ENCODE results near the gene TIAM2.
"Not testable (repeated sequence)": the region's sequence is repeated elsewhere in the genome, so short reads cannot be mapped to it uniquely, and the experiment has no call there.

Gene TIAM2

GRCh38 chr6:155230975-155231374 is 235.9 kb downstream of the TIAM2 start:
- DNase-seq (ENCODE audit: low read depth in 2 of 2), result not testable (repeated sequence)

DNA sequence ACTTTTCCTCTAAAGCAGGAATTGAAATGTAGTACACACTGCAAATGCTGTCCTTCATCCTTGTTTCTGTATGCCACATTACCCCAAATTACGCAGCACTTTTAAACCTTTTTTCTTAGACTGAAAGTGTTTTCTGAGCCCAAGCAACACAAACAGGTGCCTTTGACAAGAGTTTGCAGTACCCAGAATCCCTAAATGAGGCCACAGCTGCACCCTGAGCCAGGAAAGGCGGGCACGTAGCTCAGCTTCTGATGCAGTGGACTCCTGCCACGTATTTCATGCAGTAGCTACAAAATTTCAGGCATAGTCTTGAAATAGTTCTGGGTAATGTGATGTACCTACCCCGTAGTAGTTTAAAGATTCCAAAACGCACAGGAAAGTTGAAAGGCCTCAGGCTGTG is 237.7 kb downstream of the TIAM2 start:
- DNase-seq (ENCODE audit: low read depth in 2 of 2), result no peak

DNA sequence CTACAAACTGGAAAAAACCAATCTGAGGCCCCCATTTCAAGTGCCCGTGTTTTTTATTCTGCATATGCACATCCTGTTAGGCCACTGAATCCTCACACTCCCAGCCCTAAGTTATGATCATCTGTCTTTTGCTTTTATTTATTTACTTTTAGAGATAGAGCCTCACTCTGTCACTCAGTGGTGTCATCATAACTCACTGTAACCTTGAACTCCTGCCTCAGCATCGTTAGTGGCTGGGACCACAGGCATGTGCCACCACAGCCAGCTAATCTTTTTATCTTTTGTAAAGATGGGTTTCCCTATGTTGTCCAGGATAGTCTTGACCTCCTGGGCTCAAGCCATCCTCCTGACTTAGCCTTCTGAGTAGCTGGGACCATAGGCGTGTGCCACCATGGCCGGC is 239.1 kb downstream of the TIAM2 start:
- DNase-seq (ENCODE audit: low read depth in 2 of 2), result no peak

- no peak for DNase-seq (ENCODE audit: low read depth in 2 of 2)
These were observed 239.6 kb downstream of the TIAM2 start for GRCh38 chr6:155234687-155235086.

DNA sequence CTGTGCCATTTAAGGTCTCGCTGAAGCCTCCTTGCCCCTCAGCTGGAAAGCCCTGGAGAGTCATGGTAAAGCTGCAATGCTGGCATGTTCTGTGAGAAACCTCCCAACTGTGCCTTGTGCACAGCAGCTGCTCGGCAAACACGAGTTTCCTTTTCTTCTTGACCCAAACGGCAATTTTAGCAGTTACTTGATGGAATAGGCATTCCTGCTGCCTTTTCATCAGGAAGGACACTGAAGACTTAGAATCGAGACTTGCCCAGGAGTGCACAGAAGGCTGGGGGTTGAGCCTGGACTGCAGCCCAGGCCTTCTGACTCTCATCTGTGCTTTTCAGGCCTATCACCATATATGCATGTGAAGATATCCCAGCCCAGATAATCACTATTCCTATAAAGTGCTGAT is 240.0 kb downstream of the TIAM2 start:
- DNase-seq (ENCODE audit: low read depth in 2 of 2), result no peak

DNA sequence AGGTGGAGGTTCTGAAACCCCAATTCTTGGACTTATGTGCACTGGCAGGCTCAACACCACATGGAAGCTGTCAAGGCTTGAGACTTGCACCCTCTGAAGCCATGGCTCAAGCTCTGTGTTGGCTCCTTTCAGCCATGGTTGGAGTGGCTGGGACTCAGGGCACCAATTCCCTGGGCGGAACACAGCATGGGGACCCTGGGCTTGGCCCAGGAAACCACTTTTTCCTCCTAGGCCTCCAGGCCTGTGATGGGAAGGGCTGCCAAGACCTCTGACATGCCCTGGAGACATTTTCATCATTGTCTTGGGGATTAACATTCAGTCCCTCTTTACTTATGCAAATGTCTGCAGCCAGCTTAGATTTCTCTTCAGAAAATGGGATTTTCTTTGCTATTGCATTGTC is 242.5 kb downstream of the TIAM2 start:
- no peak for DNase-seq (ENCODE audit: low read depth in 2 of 2)

DNA sequence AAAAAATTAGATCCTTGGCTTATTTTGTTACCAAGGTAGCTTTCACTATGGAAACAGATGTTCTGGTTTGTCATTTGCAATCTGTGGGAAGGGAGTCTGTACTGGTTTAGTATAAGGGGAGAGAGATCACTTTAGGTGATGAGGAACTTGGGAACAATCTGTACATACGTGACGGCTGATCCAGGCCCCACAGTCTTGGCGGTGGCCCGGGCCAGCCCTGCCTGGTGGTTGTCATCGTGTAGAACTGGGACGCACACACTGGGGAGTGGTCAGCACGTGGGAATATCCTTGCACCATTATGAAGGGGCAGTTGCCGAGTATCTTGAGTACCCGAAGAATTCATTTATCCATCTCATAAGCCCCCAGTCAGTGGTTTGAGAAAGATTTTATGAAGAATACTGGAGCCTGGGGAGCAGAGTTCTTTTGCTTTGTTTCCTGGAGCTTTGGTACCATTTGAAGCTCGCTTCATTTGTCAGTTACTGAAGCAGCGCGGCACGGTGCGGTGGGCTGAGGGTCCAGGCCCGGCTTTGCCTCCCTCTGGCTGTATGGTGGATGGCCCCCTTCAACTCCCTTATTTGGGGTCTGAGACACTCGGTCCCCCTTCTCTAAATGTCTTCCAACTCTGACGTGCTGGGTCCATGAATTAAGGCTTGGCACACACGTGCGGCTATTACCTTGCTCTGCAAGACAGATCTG is 245.9 kb downstream of the TIAM2 start:
- no peak for DNase-seq (ENCODE audit: low read depth in 2 of 2)

- no peak for DNase-seq (ENCODE audit: low read depth in 2 of 2)
These were observed 246.9 kb downstream of the TIAM2 start for GRCh38 chr6:155241966-155242365.

DNA sequence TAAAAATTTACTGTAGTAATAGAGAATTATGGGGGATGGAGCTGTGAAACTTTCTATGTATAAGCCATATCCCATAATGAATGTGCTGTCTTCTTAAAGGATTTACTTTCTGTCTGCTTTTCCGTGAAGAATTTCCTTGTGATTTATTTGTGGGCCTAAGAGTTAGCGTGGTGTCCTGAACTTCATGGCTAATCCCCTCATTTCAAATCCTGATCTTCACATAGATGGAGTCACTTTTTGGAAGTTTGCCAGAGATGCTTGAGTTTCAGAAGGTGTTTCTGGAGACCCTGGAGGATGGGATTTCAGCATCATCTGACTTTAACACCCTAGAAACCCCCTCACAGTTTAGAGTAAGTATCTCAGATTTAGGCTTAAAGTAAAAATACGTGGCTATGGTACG is 249.3 kb downstream of the TIAM2 start:
- DNase-seq (ENCODE audit: low read depth in 2 of 2), result no peak

- DNase-seq (ENCODE audit: low read depth in 2 of 2), result no peak
These were observed 250.1 kb downstream of the TIAM2 start for GRCh38 chr6:155245193-155245592.

DNA sequence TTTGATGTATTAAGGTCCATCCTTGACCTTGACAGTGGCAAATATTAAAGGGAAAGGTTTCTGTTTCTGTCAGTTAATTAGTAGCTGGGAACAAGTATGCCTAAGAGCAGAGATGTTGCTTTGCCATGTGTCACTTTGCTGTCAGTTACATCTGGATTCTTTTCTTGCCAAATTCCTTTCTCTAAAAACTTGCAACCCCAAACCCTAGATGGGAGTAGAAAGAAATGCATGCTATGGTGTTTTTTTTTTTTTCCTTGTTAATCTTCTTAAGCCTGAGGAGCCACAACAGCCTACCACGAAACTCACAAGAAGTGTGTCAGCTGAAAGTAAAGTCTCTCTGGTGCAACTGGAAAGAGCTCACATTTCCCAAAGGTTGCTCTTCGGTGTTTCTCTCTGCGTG is 250.7 kb downstream of the TIAM2 start:
- no peak for DNase-seq (ENCODE audit: low read depth in 2 of 2)

DNA sequence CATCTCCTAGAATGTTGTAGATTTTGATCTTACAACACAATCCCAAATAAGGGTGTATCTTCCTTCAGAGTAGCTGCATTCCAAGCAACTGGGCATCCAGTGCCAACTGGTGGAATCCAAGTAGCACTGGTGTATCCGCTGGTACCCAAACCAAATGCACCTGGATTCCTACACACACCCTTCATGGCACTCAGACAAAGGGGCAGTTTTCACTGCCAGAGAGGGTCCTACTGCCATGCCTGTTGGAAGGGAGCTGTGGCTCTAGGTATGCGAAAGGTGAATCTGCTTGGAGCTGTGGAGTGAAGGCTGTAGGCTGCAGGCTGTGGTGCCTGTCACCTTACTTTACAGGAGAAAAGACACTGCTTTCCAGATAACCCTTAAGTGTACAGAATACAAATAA is 251.7 kb downstream of the TIAM2 start:
- no peak for DNase-seq (ENCODE audit: low read depth in 2 of 2)

DNA sequence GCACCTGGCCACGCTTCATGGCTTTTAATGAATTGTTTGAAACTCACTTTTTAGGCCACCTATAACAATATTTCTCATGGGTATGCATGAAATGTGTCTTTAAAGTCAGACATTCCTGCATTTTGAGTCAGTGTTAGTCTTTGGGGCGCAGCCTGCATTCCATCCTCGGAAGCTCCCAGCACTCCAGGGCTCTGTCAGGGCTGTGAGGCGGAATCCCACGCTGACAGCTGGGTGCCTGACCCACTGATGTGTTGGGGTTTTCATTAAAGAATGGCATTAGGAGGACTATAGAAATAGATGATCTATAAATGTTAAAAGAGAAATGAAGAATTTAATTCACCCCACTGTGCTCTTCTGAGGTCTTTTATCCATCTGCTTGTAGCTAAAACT is 252.5 kb downstream of the TIAM2 start:
- no peak for DNase-seq (ENCODE audit: low read depth in 2 of 2)

DNA sequence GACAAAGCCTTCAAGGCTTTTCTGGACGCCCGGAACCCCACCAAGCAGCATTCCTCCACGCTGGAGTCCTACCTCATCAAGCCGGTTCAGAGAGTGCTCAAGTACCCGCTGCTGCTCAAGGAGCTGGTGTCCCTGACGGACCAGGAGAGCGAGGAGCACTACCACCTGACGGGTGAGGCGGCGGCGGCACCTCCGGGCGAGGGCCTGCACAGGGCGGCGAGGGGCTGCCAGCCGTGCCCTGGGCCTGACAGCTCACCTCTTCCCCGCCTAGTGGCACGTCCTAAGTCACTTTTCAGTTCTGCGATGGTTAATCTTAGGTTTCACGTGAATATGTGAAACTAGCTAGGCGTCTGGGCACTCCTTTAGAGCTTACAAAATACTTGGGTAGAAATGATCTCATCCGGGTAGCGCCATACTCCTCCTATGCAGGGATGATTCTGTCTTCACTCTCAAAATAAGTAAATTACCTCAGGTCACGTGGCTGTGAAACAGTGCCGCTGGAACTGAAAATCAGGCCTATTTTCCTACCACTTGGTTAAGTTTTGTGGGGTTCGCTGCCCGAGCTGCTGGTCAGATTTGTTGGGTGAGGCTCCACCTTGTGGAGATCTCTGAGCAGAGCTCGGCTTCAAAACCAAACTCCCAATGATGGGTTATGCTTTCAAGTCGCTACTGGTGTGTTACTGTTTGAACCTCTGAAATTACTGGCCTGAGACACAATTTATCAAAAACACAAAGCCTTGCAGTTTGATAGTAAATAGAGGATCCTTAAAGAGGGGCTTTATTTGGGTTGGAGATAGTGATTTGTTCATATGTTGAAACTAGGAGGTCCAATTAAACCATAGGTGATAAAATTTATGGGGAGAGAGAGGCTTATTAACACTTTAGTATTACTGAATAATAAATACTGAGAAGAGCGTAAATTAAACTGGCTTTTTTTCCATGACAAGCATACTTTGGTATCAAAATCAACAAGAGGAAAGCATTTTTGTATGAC is 253.2 kb downstream of the TIAM2 start:
- peak in 1 of 2 donors; percentile 7 for DNase-seq (ENCODE audit: low read depth in 2 of 2)

GRCh38 chr6:155250701-155251381 is 255.7 kb downstream of the TIAM2 start:
- DNase-seq (ENCODE audit: low read depth in 2 of 2), result no peak

- DNase-seq (ENCODE audit: low read depth in 2 of 2), result no peak
These were observed 257.5 kb downstream of the TIAM2 start for GRCh38 chr6:155252581-155252980.

- DNase-seq (ENCODE audit: low read depth in 2 of 2), result no peak
These were observed 258.2 kb downstream of the TIAM2 start for GRCh38 chr6:155253337-155253736.

- DNase-seq (ENCODE audit: low read depth in 2 of 2), result no peak
These were observed 259.0 kb downstream of the TIAM2 start for GRCh38 chr6:155254139-155254538.

DNA sequence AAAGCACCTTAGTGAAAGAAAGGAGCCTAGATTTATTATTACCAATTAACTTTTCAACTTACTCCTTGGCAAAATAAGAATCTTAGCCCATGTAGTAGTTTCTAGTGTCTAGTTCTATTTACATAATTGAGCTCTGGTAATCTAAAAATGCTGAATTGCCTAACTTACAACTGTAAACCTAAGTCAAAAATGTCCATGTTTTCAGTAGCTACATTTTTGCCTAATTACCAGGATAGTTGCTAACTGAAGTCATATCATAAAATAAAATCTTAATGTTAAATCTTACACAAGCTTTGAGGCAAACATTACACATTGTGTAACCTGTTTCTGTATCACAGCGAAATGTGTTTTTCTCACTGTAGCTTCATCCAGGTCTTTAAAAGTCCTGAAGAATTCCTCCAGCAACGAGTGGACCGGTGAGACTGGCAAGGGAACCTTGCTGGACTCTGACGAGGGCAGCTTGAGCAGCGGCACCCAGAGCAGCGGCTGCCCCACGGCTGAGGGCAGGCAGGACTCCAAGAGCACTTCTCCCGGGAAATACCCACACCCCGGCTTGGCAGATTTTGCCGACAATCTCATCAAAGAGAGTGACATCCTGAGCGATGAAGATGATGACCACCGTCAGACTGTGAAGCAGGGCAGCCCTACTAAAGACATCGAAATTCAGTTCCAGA is 261.1 kb downstream of the TIAM2 start:
- DNase-seq (ENCODE audit: low read depth in 2 of 2), result no peak

GRCh38 chr6:155257796-155258195 is 262.7 kb downstream of the TIAM2 start:
- DNase-seq (ENCODE audit: low read depth in 2 of 2), result no peak

DNA sequence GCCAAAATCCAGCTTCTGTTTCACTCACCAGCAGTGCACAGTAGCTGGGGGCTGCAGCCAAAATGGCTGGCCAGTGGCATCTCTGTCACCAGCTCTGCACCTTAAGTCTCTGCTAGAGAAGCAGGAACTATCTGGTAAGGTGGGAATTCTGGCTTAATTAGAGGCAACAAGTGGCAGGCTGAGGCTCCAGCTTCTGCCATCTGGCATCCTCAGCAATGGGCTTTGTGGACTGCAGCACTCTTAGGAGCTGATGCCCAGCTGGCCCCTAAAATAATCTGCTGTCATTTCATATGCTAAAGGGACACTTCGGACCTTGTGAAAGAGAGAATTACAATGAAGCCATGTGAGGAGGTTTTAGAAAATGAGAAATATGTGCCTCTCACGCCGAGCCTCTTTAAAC is 264.1 kb downstream of the TIAM2 start:
- no peak for DNase-seq (ENCODE audit: low read depth in 2 of 2)

DNA sequence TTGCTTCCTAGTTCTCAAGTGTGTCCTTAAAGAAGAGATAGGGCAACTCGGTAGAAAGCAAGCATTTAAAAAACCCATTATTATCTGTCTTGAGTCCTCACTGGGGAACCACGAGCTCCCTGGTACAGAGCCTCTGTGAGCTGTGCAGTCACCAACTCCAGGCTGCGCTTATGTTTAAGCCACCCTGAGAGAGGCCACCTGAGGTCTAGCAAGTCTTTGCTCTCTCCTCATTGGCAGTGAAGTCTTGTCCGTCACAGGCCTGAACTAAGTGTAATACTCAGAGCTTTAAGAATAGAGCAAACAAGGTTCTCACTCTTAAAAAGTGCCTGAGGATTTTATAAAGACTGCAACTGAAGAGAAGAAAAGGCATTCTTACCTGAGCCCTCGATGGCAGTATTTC is 264.8 kb downstream of the TIAM2 start:
- DNase-seq (ENCODE audit: low read depth in 2 of 2), result no peak
